ENCODE measurements around the gene ANKFN1.

ANKFN1 gene

DNA sequence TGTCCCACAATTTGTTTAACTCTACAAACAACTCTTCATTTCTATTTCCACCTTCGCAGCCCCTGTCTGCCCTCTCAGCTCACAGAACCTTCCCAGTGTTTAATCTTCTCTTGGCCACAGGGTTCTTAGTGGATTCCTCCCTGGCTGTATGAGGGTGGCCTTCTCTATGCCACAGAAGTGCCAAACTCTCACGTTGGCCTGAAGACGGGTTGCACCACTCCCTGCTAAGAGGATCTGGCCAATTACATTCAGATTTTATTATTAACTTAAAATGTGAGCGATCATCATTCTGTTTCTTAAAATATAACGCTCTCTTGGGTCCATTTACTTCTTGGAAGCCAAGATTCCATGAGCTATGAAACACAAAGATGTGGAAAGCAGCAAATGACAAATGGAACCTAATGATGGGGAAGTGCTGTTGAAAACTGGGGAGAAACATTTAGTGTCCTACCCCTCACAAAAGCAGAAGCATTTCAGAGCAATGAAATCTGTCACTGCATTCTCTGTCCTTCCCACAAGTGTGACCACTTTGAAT lies 348.9 kb downstream of the ANKFN1 start:
- DNase-seq (ENCODE audit: low spot score) = no peak

DNA sequence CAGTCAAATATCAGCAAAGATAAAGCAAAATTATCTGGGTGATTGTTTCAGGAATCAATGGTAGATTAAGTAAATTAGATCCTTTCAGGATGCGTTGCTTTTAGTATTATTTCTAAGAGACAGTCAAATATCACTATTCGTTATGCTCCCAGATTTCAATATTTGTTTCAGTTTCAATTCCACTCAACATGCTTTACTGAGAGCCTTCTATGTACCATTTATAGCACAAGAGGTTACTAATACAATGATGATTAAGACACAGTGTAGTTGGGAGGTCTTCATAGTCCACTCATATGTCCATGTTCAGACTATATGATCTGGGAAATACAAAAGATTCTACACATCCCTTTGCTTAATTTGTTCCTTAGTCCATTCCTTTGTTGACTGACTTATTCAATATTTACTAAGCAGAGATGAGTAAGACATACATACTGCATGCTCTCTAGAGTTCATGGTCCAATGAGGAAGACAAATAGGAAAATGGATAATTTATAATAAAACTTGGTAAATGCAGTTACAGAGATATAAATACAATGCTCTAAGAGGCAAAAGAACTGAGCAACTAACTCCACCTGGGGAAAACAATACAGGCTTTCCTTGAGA lies 352.0 kb downstream of the ANKFN1 start:
- no peak for DNase-seq (ENCODE audit: low spot score)

DNA sequence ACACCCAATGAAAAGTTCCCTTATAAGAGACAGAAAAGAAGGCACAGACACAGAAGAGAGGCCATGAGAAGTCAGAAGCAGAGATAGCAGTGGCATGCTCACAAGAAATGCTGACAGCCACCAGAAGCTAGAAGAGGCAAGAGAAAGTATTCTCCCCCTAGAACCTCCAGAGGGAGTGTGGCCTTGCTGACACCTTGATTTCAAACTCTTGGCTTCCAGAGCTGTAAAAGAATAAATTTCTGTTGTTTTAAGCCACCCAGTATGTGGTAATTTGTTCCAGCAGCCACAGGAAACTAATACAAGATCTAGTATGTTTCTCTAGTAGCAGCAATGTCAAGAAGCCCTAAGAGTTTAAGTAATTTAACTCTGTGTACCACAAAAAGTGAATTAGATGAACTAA lies 353.1 kb downstream of the ANKFN1 start:
- no peak for DNase-seq (ENCODE audit: low spot score)

DNA sequence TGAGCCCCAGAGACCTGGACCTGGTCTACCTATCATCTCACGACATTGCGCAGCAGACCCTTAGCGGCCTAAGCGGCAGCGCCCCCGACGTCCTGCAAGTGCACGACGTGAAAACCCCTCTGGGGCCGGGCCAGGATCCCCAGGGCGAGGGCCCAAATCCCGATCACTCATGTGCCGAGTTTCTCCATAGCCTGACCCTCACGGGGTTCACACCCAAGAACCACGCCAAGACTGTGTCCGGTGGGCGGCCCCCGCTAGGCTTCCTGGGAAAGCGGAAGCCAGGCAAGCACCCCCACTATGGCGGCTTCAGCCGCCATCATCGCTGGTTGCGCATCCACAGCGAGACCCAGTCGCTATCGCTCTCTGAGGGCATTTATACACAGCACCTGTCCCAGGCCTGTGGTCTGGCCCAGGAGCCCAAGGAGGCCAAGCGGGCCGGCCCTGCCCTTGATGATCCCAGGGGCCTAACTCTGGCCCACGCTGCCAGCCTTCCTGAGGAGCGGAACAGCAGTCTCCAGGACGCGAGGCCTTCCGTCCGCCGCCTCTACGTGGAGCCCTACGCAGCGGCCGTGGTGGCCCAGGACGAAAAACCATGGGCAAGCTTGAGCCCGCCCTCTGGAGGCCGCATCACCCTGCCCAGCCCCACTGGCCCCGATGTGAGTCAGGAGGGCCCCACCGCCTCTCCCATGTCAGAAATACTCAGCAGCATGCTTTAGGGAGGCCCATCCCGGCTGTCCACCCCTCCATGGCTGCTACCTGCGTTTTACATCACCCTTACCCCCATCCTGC lies 357.5 kb downstream of the ANKFN1 start:
- DNase-seq (ENCODE audit: low spot score) = no peak

DNA sequence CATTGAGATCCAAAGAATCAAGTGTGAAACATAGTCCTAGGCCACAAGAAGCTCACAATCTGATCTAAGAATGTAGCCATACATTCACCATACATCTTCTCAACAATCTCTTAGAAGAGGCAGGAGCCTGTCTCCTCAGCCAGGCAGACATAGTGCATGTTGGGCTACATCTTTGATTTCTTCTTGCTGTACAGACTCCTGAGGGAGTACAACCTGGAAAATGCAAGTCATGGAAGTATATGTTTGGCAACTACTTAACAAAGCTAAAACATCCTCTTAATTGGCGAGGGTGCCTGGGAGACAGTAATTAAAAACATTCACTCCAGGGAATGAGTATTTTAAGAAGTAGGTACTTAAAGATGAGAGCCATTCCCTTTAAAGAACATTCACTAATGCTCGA lies 361.0 kb downstream of the ANKFN1 start:
- DNase-seq (ENCODE audit: low spot score) = no peak

DNA sequence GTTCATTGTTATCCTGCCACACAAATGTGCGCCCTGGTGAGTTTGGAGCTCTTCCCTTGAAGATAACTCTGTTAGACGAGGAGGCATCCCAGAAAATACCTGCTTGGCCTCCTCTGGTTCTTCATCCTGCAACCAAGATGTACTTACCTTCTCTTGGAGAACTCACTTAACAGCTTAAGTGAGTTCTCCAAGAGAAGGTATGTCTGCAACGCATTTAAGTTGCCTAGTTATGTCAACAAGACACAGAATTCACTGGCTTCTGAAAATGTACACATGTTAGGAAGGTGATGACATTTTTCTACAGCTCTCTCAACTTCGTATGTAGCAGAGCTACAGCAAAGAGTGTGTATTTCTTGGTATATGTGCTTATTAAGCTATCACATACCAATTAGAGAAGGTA lies 361.6 kb downstream of the ANKFN1 start:
- DNase-seq (ENCODE audit: low spot score) = no peak

DNA sequence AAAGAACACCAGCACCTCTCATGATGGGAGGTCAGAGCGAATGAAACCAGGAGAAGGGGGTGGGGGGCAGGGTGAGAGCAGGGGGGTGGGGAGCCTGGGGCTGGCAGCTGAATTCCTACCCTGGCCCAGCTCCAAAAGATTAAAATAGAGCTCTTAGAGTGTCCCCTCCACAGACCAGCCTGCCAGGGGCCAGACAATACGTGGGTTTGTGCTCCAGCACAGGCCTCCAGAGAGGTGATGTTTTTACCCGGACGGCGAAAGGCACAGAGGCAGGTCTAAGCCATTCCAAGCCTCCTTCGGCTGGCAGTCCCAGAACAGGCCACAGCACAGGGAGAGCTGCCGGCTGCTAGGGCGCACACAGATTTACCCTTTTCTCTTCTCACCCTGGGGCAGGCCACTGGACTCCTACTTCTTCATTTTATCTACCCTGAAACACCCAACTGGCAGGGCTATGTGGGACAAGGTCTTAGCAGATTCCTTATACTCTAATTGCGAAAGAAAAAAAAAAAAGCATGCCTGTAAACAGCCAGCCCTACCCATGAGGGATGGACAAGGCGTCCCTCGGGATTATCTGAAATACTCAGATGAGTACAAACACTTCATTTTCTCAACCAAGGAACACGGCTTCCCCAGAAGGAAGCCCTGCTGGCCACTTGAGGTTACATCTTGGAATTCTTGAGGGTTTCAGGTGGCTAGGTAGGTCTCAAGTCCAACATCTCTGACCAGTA lies 368.3 kb downstream of the ANKFN1 start:
- no peak for DNase-seq (ENCODE audit: low spot score)

DNA sequence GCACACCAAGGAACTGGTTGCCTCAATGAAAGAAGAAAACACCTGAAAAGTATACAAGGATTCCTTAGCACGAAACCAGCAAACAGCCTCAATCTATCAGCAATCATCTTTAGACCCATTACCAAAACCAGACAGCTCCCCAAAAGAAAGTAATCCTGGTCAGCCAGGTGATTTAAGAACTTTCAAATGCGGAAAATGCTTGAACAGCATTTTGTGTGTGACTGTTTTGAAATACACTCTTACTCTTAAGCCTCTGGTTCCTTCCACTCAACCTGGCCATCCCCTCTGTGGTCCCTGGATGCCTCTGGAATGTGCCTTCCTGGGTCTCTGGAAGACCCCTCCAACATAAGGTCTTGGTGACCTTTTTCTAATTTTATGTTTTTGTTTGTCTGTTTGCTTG lies 369.8 kb downstream of the ANKFN1 start:
- DNase-seq (ENCODE audit: low spot score) = no peak

DNA sequence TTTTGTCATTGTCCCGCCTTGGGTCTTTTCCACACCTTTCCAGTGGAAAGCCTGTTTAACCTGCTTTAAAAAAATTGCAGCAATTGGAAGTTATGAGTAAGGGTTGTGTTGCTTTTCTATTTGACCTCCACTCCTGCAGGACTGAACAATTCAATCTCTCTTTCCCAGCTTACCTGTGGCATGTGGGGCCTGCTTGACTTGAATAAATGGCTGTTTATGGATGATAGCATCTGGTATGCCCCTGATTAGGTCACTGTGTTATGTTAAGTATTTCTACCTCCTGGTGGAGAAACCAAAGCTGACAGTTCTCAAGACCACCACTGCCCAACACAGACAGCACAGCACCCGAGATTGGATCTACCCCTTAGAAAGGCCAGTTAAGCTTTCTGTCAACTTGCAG lies 375.4 kb downstream of the ANKFN1 start:
- DNase-seq (ENCODE audit: low spot score) = no peak

DNA sequence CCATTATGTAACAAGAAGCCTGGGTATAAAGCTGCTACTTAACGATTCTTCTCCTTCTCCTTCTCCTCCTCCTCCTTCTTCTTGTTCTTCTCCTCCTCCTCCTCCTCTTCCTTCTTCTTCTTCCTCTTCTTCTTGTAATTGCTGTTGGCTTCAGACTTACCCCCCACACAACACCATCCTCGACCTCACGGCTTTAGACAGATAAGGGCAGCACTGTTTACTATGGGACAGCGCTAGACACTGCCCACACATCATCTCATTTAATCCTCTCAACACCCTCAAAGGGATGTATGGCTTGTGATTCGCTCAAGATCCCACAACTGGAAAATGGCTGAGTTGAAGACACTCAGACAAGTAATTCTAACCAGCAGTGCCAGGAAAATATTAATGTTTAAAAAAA lies 379.7 kb downstream of the ANKFN1 start:
- no peak for DNase-seq (ENCODE audit: low spot score)

DNA sequence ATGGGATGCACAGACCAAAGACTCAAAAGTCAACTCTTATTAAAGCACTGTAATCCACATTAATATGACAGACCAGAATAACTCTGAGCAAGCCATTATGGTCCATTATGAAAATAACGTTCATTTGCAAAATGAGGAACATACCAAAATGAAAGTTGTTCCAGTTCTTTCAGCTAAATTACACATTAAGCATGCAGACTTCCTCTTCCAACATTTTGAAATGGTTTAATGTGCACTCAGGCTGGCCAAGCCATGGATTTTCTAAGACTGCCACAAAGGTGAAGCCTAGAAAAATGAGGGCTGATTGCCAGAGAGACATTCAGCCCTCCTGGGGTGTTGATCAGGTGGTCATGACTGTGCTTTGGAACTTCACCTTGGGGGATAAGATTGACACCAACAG lies 383.5 kb downstream of the ANKFN1 start:
- no peak for DNase-seq (ENCODE audit: low spot score)

DNA sequence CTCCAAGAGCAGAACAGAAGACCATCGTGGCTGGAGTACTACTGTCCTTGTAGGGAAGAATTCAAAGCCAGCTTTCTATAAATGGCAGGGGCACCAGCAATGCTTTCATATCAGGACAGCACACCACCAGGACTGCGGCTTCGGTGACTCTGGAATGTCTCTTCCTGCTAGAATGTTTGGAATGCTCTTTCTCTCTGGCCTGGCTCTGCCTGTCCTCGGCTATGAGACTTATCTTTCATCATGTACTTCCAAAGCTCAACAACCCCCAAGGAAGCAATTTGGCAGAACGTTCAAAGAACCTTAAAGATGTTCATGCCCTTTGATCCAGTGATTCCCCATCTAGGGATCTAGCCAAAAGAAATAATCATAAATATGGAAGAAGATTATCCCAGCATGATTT lies 387.6 kb downstream of the ANKFN1 start:
- no peak for DNase-seq (ENCODE audit: low spot score)

DNA sequence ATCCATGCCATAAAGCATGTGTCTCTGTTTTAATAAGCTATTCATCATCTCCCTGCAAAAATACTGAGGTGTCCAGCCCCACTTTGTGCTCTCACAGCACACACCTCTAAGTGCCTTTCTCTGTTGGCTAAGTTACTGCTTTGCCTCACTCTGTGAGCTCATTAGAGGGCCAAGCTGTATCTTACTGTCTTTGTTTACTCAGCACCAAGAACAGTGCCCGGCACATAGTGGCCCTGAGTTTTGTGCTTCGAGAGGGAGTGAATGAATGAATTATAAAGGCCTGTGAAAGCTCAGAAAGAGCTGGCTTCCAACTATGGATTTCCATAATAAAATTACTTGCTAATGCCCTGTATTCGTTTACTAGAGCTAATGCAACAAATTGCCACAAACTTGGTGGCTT lies 390.0 kb downstream of the ANKFN1 start:
- DNase-seq (ENCODE audit: low spot score) = no peak

DNA sequence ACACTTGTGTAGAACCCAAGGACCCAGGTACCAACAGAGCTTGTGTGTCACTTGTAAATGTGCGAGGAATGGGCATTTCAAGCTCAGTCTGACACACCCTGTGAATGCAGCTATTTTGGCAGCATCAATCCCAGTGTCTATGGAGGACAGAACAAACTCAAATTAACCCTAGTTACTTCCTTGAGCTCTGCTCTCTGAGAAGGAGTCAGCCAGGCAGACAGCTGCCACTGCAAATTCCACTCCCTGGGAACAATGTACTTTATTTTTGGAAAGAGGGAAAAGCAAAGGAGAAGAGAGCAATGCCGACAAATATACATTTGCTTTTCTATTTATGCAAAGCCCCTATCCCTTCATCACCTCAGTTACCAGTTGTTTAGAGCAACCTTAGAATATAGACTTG lies 391.8 kb downstream of the ANKFN1 start:
- DNase-seq (ENCODE audit: low spot score) = no peak

DNA sequence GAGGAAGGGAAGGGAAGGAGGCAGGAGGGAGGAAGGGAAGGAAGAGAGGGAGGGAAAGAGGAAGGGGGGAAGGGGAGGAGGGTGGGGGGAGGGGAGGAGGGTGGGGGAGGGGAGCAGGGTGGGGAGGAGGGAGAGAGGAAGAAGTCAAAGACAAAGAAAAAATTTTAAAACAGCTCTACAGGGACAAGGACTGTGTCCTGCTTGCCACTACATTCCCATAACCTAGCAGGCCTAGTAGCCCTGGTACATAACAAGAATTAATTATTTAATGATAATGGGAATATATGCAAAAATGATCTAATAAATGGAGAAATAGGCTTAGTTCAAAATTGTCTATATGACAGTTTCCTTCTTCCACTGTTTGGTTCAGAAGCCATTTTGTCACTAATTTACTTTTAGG lies 392.7 kb downstream of the ANKFN1 start:
- no peak for DNase-seq (ENCODE audit: low spot score)

DNA sequence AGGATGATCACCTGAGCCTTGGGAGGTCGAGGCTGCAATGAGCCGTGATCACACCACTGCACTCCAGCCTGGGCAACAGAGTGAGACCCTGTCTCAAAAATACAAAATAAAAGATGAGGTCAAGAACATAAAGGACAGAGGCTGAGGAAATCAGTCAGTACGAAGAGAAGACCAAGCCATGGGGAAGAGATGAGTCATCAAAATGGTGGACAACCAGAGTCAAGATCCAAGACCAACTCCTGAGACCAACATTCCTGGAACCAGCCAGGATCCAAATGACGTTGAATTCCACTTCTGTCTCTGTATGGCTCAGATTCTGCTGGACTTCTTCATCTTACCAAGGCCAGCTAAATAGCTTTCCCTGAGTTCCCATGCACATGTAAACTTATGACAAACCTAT lies 395.4 kb downstream of the ANKFN1 start:
- no peak for DNase-seq (ENCODE audit: low spot score)

DNA sequence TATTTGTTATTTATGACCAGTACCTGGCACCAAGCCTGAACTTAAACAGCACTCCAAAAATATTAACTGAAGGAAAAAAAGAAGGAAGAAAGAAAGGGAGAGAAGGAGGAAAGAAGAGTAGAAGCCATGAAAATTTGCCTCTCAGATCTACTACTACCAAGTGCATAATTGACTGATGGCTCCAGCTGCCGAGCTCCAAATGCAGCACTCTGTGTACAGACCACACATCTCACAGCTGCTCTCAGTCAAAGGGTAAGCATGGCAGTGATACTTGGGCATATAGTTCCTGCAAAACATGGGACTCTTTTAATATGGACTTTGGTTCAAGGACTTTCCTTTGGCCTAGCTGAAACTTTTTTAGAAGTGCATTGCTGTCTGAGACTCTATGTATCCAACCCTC lies 396.2 kb downstream of the ANKFN1 start:
- DNase-seq (ENCODE audit: low spot score) = no peak

DNA sequence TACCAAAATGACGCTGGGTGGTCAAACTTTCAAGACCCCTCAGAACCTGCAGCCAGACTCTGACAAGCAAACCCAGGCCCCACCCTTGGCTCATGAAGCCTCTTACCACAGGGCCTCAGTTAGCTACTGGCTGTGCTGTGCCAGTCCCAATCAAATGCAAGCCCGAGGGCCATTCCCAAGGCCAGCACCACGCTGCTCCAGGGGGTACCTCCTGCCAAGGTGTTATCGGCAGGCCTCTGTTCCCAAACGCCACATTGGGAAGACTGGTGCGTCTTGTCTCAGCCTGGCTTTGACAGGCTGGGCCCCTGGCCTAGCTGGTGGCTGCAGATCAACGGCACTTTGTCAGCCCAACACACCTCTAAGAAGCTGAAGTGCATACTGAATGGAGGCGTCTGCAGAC lies 404.4 kb downstream of the ANKFN1 start:
- DNase-seq (ENCODE audit: low spot score) = no peak

DNA sequence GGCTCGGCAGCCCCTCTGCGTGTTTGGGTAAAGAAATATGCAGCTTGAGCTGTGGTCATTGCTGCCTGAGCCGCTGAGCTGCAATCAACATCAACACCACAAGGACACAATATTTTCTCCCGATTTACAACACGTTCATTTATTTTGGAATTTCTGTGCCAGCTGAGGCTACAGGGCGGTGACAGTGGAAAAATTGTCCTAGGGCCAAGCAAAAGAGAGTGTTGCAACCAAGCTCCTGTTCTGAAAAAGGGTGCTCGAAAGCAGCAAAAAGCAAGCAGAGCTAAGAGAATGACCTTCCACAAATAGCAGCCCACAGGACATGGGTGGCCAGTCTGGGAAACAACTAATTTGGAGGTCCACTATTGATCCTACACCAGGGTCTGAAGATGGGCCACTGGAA lies 404.8 kb downstream of the ANKFN1 start:
- DNase-seq (ENCODE audit: low spot score) = no peak

Measured in NAMALWA (cell line).